NB4 (cell line): ENCODE results near the gene KLHL1.

Source experiments
- CTCF ChIP-seq: IDR thresholded peaks from one replicate; pipeline ENCODE4 v1.5.1; 2012; ENCODE audit warnings: low read depth, low read length
- MAX ChIP-seq: IDR thresholded peaks from 2 replicates; pipeline ENCODE4 v1.6.1; 2011; ENCODE audit warnings: low read depth, low read length
- POLR2A ChIP-seq: IDR thresholded peaks from 2 replicates; pipeline ENCODE4 v1.6.1; 2011; ENCODE audit warnings: mild to moderate bottlenecking; ENCODE audit not compliant: insufficient read length; ENCODE audit errors: extremely low read depth

- TF ChIP-seq CTCF: no peak
- TF ChIP-seq POLR2A: no peak
- no peak for TF ChIP-seq MAX
These were observed 205.2 kb downstream of the KLHL1 start for GRCh38 chr13:69903081-69903480.
